ENCODE measurements around the gene KLF13. TPM values are rescaled to one million over a fixed set of nuclear protein-coding genes. Genes with fewer than 3 reads are reported as not detected.

Gene KLF13
- total and polyA plus RNA-seq, 2 experiments from 2014 or later, result 15.1 to 35.7 TPM

DNA sequence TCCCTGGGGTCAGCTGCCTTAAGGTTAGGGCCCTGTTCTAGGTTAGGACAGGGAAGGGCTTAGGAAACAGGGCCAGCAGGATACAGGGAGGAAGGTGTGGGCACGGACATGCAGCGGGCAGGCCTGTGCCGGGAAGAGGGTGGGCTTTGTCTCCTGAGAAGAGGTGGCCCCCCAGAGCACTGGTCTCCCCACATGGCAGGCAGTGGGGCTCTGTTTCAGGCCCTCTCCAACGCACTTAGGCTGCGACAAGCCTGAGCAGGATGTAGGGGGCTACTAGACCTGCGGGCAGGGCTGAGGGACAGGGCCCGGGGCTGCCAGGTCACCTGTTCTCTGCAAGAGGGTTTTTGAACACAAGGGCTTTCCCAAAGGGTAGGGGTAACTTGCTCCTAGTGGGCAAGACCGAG lies 33.5 kb downstream of the KLF13 start:
- Histone ChIP-seq H3K27ac (no peak overlapping the region), H3K36me3 (no peaks in the 10 kb centered on the region), H3K27me3 (no peaks in the 10 kb centered on the region), H3K4me3 (no peak overlapping the region), H3K4me1 (ENCODE audit: low read depth) (peaks cover 80% of the 10 kb centered on the region), H3K9me3 (ENCODE audit: low read depth) (no peaks in the 10 kb centered on the region)
- DNase-seq (ENCODE audit: low read depth in 1 of 2, low spot score in 1 of 2), result no peak
- TF ChIP-seq CTCF (IDR thresholded peaks at IDR 0.05; ENCODE audit: low read depth, low read length), result no peak

DNA sequence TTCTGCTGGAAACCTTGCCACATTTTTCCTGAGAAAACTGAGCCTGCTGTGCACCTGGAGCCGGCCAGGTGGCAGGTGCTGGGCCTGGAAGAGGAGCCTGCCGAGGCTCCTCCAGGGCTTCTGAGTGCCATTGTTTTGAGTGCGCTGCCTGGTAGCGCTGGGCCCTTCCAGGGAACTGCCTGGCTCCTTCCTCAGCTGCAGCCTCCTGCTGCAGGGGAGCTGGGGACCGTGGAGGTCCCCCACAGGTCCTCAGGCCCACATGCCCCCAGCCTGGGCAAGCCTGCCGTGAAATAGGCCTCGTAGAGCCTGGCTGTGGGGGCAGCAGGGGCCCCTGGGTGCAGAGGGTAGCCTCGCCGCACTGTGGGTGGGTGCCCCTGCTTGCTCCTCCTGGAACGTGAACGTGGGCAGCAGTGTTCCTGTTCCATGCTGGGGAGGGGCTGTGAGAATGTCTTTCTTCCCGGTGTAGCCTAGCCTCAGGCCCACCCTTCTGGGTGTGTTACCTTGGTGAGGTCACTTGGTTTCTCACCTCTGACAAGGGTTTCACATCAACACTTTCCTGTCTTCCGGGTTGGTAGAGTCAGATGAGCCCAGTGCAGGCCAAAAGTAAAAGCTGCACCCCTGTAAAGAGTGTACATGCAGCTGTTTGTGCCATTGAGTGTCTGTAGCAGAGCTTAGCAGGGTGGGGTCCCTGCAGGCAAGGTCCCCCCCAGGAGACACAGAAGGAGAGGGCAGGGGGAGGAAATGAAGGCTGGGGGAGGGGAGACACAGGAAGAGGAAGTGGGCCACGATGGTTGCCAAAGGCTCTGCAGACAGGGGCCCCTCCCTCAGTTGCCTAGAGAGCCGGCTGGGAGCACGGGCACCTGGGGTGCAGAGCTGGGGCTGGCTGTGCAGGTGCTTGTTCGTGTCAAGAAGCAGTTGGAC lies 34.5 kb downstream of the KLF13 start:
- no peak for DNase-seq (ENCODE audit: low read depth in 1 of 2, low spot score in 1 of 2)
- TF ChIP-seq CTCF (IDR thresholded peaks at IDR 0.05; ENCODE audit: low read depth, low read length), result no peak
- Histone ChIP-seq H3K4me3 (no peak overlapping the region), H3K9me3 (ENCODE audit: low read depth) (no peaks in the 10 kb centered on the region), H3K27ac (peak overlapping the region; percentile 82), H3K27me3 (no peaks in the 10 kb centered on the region), H3K36me3 (no peaks in the 10 kb centered on the region), H3K4me1 (ENCODE audit: low read depth) (peaks cover 85% of the 10 kb centered on the region)

DNA sequence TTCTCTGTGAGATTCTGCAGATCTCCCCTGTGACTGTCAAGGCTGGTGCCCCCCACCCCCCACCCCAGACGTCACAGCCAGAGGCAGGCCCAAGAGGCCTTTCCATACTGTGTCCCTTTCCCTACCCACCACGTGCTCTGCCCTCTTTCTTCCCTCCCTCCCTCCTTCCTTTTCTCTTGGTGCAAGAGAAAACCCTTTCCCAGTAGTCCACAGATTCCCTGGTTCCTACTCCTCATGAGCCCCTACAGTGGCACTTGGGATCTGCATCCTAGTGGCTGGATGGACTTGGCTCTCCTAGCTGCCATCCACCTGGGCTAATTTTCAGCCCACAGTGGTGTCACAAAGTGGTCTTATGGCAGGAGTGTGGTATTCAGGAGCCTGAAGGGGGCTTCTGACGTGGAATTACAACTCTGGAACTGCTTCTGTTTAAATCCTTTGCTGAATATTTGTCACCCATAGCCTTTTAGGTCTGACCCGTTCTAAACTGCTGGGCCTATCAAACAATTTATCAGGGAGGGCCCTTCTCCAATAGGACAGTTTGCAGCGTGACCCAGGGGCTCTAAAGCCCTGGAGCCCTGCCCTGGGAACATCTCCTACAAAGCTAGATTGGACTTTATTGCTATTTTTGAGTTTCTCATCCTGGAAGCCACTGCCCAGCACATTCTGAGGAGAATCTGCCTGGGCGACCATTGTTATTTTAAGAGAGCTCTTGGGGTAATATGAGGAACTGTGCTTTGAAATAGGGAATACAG lies 35.3 kb downstream of the KLF13 start:
- Histone ChIP-seq H3K9me3 (ENCODE audit: low read depth) (no peaks in the 10 kb centered on the region), H3K36me3 (no peaks in the 10 kb centered on the region), H3K27me3 (no peaks in the 10 kb centered on the region), H3K27ac (peak overlapping the region; percentile 82), H3K4me3 (no peak overlapping the region), H3K4me1 (ENCODE audit: low read depth) (peaks cover 87% of the 10 kb centered on the region)
- no peak for TF ChIP-seq CTCF (IDR thresholded peaks at IDR 0.05; ENCODE audit: low read depth, low read length)
- peak; percentile 24 to 73 for DNase-seq (ENCODE audit: low read depth in 1 of 2, low spot score in 1 of 2)

- DNase-seq (ENCODE audit: low read depth in 1 of 2, low spot score in 1 of 2), result no peak
- Histone ChIP-seq H3K4me3 (no peak overlapping the region), H3K27me3 (no peaks in the 10 kb centered on the region), H3K27ac (peak overlapping the region; percentile 82), H3K9me3 (ENCODE audit: low read depth) (no peaks in the 10 kb centered on the region), H3K36me3 (no peaks in the 10 kb centered on the region), H3K4me1 (ENCODE audit: low read depth) (peaks cover 81% of the 10 kb centered on the region)
- TF ChIP-seq CTCF (IDR thresholded peaks at IDR 0.05; ENCODE audit: low read depth, low read length), result no peak
These were observed 36.3 kb downstream of the KLF13 start for GRCh38 chr15:31362886-31363285.

GRCh38 chr15:31364301-31365031 lies 37.8 kb downstream of the KLF13 start:
- H3K27ac ChIP-seq, result peak overlapping the region; percentile 55
- no peak overlapping the region for H3K4me3 ChIP-seq
- no peaks in the 10 kb centered on the region for H3K9me3 ChIP-seq (ENCODE audit: low read depth)
- peaks cover 75% of the 10 kb centered on the region for H3K4me1 ChIP-seq (ENCODE audit: low read depth)
- DNase-seq (ENCODE audit: low read depth in 1 of 2, low spot score in 1 of 2), result peak in 1 of 2 donors; percentile 49
- no peaks in the 10 kb centered on the region for H3K36me3 ChIP-seq
- H3K27me3 ChIP-seq, result no peaks in the 10 kb centered on the region
- no peak for TF ChIP-seq CTCF (IDR thresholded peaks at IDR 0.05; ENCODE audit: low read depth, low read length)

Data from cardiac muscle cell (in vitro differentiated cells and primary cell).